Right cardiac atrium (tissue), 5 donors: ENCODE results near the gene GRIN2B. TPM values are rescaled to one million over a fixed set of nuclear protein-coding genes. Genes with fewer than 3 reads are reported as not detected.

Source experiments
- ATAC-seq, 2 donors: fragments of 200-7000 bp; cut with Tn5 transposase; one replicate each; pipeline versions ENCODE4 v1.8.0 to v1.9.1; 2020; ENCODE audit warnings: moderate library complexity in 2 of 2, mild to moderate bottlenecking in 1 of 2
- DNase-seq, 3 donors: peaks; one replicate each; pipeline ENCODE4 v3.0.0-alpha.2; 2020
- H3K27ac ChIP-seq: one replicate; pipeline ENCODE4 v1.5.1; 2013; ENCODE audit warnings: mild to moderate bottlenecking, low read length, control low read depth, moderate library complexity
- H3K27me3 ChIP-seq: one replicate; pipeline ENCODE4 v1.6.1; 2013; ENCODE audit not compliant: control insufficient read depth, insufficient read depth
- H3K4me1 ChIP-seq: one replicate; pipeline ENCODE4 v1.6.1; 2013; ENCODE audit warnings: low read length; ENCODE audit not compliant: control insufficient read depth, insufficient read depth
- H3K4me3 ChIP-seq: one replicate; pipeline ENCODE4 v1.5.1; 2013; ENCODE audit warnings: low read length, control low read depth
- H3K9me3 ChIP-seq: one replicate; pipeline ENCODE4 v1.6.1; 2013; ENCODE audit warnings: low read length; ENCODE audit not compliant: control insufficient read depth
- WGBS: extraction: QIAGEN DNeasy Blood & Tissue Kit; methylation state at CpG from one replicate; pipeline ENCODE4 v1.1.7; 2013; 5-methylcytosine and 5-hydroxymethylcytosine counted together
- intact Hi-C, 4 donors: fragments of 100-400 bp; cut with DNase I; formaldehyde crosslinking; loops; one replicate each; pipeline versions ENCODE4 v1.11.0 to v1.14.0; 2022 to 2023
- polyA plus RNA-seq: library from polyadenylated mRNA; stranded (reverse); fragments of 200-250 nt; gene quantifications from one replicate; pipeline ENCODE4 v1.2.3, GENCODE V29; 2013
- total RNA-seq, 4 donors: library from RNA; stranded (reverse); fragmentation: NEBNext Ultra II Directional; extraction: Animal tissue kit (Norgen Biotek cat#: 25700); gene quantifications; one replicate each; pipeline ENCODE4 v1.2.1, GENCODE V29; 2021
- donor health status: healthy with polysubstance abuse.
- donor health status: DM: no; HTN: yes; CAD: no.
- donor health status: DM: no; HTN: no; CAD: no.
- donor health status: DM: no; HTN: yes; CAD: no; lungs with severe emphysema.
- donor health status: DM: yes; HTN: yes; CAD: no.

GRIN2B gene
- total and polyA plus RNA-seq, 5 donors, result under 0.01 TPM; not detected in 3

DNA sequence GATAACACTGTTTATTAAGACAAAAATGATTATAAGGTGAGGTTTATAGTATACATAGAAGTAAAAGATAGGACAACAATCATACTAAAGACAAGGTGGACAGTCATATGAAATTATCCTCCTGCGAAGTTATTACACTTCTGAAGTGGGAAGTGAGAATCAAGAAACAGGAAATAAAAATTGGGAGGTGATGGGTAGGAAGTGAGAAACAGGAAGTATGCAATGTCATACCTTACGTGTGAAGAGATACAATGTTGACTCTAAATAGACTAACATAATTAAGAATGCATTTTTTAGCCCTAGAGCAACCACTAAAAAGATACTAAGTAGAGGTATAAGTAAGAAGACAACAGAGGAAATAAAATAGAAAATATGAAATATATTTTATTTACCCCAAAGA lies 43.7 kb downstream of the GRIN2B start:
- no peak for ATAC-seq
- 72% methylated on average over 2 of the region's 2 CpGs for WGBS

DNA sequence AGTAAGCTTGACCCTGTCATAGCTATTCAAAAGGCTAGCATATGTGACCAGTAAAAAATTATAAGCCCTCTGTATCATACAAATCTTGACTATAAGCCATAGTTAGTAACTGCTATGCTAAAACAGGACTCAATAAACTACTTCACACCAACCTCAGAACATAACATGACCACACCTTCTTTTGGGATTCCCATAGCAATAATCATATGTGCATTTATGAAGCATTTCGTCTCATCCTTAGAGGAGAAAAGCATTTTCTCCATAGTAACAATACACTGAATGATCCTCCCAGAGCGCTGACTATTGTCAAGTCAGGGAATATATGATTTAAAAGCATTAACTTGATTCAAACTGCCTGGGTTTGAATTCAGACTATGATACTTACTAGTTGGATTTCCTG lies 46.2 kb downstream of the GRIN2B start:
- DNase-seq (no peak), ATAC-seq (no peak)
- no peak overlapping the region for H3K27ac ChIP-seq
- intact Hi-C loops, result no loop called here
- no peaks in the 10 kb centered on the region for H3K27me3 ChIP-seq
- WGBS, result 40% methylated on average over 2 of the region's 2 CpGs
- no peak overlapping the region for H3K4me3 ChIP-seq
- no peaks in the 10 kb centered on the region for H3K4me1 ChIP-seq
- peaks cover 3% of the 10 kb centered on the region for H3K9me3 ChIP-seq

More for the DNA sequence above, 43.7 kb downstream of the GRIN2B start:
- Histone ChIP-seq H3K27me3 (no peaks in the 10 kb centered on the region), H3K9me3 (peaks cover 3% of the 10 kb centered on the region), H3K27ac (no peak overlapping the region), H3K4me1 (no peaks in the 10 kb centered on the region), H3K4me3 (no peak overlapping the region)
- no peak for DNase-seq
- intact Hi-C loops, result no loop called here
